ENCODE results near the gene PRRX1.
A peak's percentile ranks its signal among the peaks of the same experiment; 100 is the strongest.

Gene PRRX1

GRCh38 chr1:170695955-170696590, 32.1 kb downstream of the PRRX1 start (continued):
- TF ChIP-seq AEBP2 (tag by site-specific recombination; IDR thresholded peaks at IDR 0.05; ENCODE audit: borderline replicate concordance) (no peak), ZNF580 (tag by site-specific recombination; IDR thresholded peaks at IDR 0.05) (no peak), ZNF140 (tag by site-specific recombination; IDR thresholded peaks at IDR 0.05) (no peak), ZNF837 (tag by site-specific recombination; IDR thresholded peaks at IDR 0.05) (no peak)

GRCh38 chr1:170696591-170697290, 32.8 kb downstream of the PRRX1 start:
- Histone ChIP-seq H3K27ac (ENCODE audit: extremely low read depth, low read depth, low read length) (no peak overlapping the region), H3K4me3 (ENCODE audit: low read depth, low read length) (no peak overlapping the region), H3K4me1 (ENCODE audit: control insufficient read depth, insufficient read depth, low read length) (peaks cover 3% of the 10 kb centered on the region; the same call in 1 of the 2 replicates), H3K36me3 (ENCODE audit: control insufficient read depth in 2 of 2, insufficient read depth in 1 of 2, low read length in 2 of 2) (no peaks in the 10 kb centered on the region), H3K9me3 (ENCODE audit: control insufficient read depth, insufficient read depth, low read depth, low read length) (no peaks in the 10 kb centered on the region)
- TF ChIP-seq ZNF433 (tag by site-specific recombination; IDR thresholded peaks at IDR 0.05; ENCODE audit: low read depth) (no peak), ZNF623 (tag by site-specific recombination; IDR thresholded peaks at IDR 0.05) (no peak)
- ChIA-PET CTCF (no interaction called here), POLR2A (no interaction called here)

- POLR2A ChIA-PET = no interaction called here
- H3K36me3 ChIP-seq (ENCODE audit: control insufficient read depth in 2 of 2, insufficient read depth in 1 of 2, low read length in 2 of 2) = no peaks in the 10 kb centered on the region
- no peak overlapping the region for H3K4me3 ChIP-seq (ENCODE audit: low read depth, low read length)
- no peak for TF ChIP-seq ZFP3 (tag by site-specific recombination; IDR thresholded peaks at IDR 0.05; ENCODE audit: low read depth)
- no peak for TF ChIP-seq ZNF624 (tag by site-specific recombination; IDR thresholded peaks at IDR 0.05)
- no peak for TF ChIP-seq ZNF544 (tag by site-specific recombination; IDR thresholded peaks at IDR 0.05)
- H3K27ac ChIP-seq (ENCODE audit: extremely low read depth, low read depth, low read length) = no peak overlapping the region
- no peaks in the 10 kb centered on the region for H3K9me3 ChIP-seq (ENCODE audit: control insufficient read depth, insufficient read depth, low read depth, low read length)
- CTCF ChIA-PET = interaction anchor here (1.3 kb wide), 1 partner anchor 8 kb away, joined by 5 read pairs; no protein-coding TSS in a partner anchor
- peaks cover 3% of the 10 kb centered on the region; the same call in 1 of the 2 replicates for H3K4me1 ChIP-seq (ENCODE audit: control insufficient read depth, insufficient read depth, low read length)
Measured at GRCh38 chr1:170697316-170697715, 33.4 kb downstream of the PRRX1 start.

GRCh38 chr1:170698301-170699275, 34.7 kb downstream of the PRRX1 start:
- no peak overlapping the region for H3K4me3 ChIP-seq (ENCODE audit: low read depth, low read length)
- TF ChIP-seq ZNF223 (tag by site-specific recombination; IDR thresholded peaks at IDR 0.05) (no peak), PRDM6 (tag by site-specific recombination; IDR thresholded peaks at IDR 0.05) (0 out of 2 replicates have a peak, but pooled peaks have one; percentile 7), ZNF639 (tag by site-specific recombination; IDR thresholded peaks at IDR 0.05) (no peak)
- H3K27ac ChIP-seq (ENCODE audit: extremely low read depth, low read depth, low read length) = no peak overlapping the region
- H3K36me3 ChIP-seq (ENCODE audit: control insufficient read depth in 2 of 2, insufficient read depth in 1 of 2, low read length in 2 of 2) = no peaks in the 10 kb centered on the region
- ChIA-PET CTCF (interaction anchor here (0.6 to 2.5 kb wide), 3 partner anchors 9 to 10 kb away, joined by 5 to 11 read pairs (median 5); no protein-coding TSS in a partner anchor), POLR2A (interaction anchor here (1.0 kb wide), 1 partner anchor 35 kb away, joined by 3 read pairs; no protein-coding TSS in a partner anchor)
- H3K9me3 ChIP-seq (ENCODE audit: control insufficient read depth, insufficient read depth, low read depth, low read length) = no peaks in the 10 kb centered on the region
- no peaks in the 10 kb centered on the region for H3K4me1 ChIP-seq (ENCODE audit: control insufficient read depth, insufficient read depth, low read length)
